ENCODE results near the gene SRGAP1. TPM values are rescaled to one million over a fixed set of nuclear protein-coding genes. Genes with fewer than 3 reads are reported as not detected.

The SRGAP1 gene
- polyA plus RNA-seq, 1 experiment = 24.9 TPM

DNA sequence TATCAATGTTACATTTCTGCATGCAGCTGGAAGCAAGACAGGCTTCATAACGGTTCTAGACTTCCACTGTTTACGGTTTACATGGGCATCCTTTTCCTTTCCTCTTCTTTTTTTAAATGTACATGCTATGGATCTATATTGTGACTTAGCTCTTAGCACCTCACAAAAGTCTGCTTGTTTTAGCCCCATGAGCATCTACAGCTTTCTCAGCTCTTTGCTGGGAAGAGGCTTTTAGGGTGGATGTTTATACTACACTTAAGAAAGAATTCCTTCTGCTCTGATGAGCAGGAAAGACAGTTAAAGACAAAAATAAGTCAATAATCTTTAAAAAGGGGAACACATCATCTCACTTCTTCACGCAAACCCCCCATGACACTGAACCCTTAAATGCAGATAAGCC lies 326.2 kb downstream of the SRGAP1 start:
- POLR2A ChIA-PET = no interaction called here
- DNase-seq (ENCODE audit: low read depth, low spot score) = no peak
- H3K9me3 ChIP-seq (ENCODE audit: control insufficient read depth, insufficient read depth, low read length) = no peaks in the 10 kb centered on the region; the same call in 1 of the 2 replicates
- no peak overlapping the region for H3K4me3 ChIP-seq (ENCODE audit: low read depth, low read length)
- H3K27ac ChIP-seq (ENCODE audit: low read depth, low read length) = no peak overlapping the region
- no peaks in the 10 kb centered on the region for H3K27me3 ChIP-seq (ENCODE audit: control insufficient read depth, insufficient read depth, low read length)
- TF ChIP-seq, protein P1, sequence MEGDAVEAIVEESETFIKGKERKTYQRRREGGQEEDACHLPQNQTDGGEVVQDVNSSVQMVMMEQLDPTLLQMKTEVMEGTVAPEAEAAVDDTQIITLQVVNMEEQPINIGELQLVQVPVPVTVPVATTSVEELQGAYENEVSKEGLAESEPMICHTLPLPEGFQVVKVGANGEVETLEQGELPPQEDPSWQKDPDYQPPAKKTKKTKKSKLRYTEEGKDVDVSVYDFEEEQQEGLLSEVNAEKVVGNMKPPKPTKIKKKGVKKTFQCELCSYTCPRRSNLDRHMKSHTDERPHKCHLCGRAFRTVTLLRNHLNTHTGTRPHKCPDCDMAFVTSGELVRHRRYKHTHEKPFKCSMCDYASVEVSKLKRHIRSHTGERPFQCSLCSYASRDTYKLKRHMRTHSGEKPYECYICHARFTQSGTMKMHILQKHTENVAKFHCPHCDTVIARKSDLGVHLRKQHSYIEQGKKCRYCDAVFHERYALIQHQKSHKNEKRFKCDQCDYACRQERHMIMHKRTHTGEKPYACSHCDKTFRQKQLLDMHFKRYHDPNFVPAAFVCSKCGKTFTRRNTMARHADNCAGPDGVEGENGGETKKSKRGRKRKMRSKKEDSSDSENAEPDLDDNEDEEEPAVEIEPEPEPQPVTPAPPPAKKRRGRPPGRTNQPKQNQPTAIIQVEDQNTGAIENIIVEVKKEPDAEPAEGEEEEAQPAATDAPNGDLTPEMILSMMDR (IDR thresholded peaks at IDR 0.05; ENCODE audit: low read depth, low read length) = no peak
- CTCF ChIA-PET = interaction anchor here (1.1 kb wide), 1 partner anchor 327 kb away, joined by 3 read pairs; the partner anchor contains the start of gene SRGAP1

- CTCF ChIA-PET = no interaction called here
- no peaks in the 10 kb centered on the region; the same call in 1 of the 2 replicates for H3K9me3 ChIP-seq (ENCODE audit: control insufficient read depth, insufficient read depth, low read length)
- peak overlapping the region; percentile 34 for H3K27ac ChIP-seq (ENCODE audit: low read depth, low read length)
- no peak overlapping the region for H3K4me3 ChIP-seq (ENCODE audit: low read depth, low read length)
- POLR2A ChIA-PET = interaction anchor here (0.8 kb wide), 1 partner anchor 9 kb away, joined by 3 read pairs; no protein-coding TSS in a partner anchor
- TF ChIP-seq, protein P1 (IDR thresholded peaks at IDR 0.05; ENCODE audit: low read depth, low read length) = no peak
- H3K27me3 ChIP-seq (ENCODE audit: control insufficient read depth, insufficient read depth, low read length) = no peaks in the 10 kb centered on the region
- no peak for DNase-seq (ENCODE audit: low read depth, low spot score)
Observed at GRCh38 chr12:64171715-64172114, 327.2 kb downstream of the SRGAP1 start.

- DNase-seq (ENCODE audit: low read depth, low spot score) = no peak
- ChIA-PET CTCF (interaction anchor here (0.9 kb wide), 1 partner anchor 329 kb away, joined by 4 read pairs; no protein-coding TSS in a partner anchor), POLR2A (no interaction called here)
- Histone ChIP-seq H3K27ac (ENCODE audit: low read depth, low read length) (no peak overlapping the region), H3K4me3 (ENCODE audit: low read depth, low read length) (no peak overlapping the region), H3K9me3 (ENCODE audit: control insufficient read depth, insufficient read depth, low read length) (no peaks in the 10 kb centered on the region; the same call in 1 of the 2 replicates), H3K27me3 (ENCODE audit: control insufficient read depth, insufficient read depth, low read length) (no peaks in the 10 kb centered on the region)
- TF ChIP-seq, protein P1 (IDR thresholded peaks at IDR 0.05; ENCODE audit: low read depth, low read length) = no peak
Observed at GRCh38 chr12:64172143-64172970, 327.9 kb downstream of the SRGAP1 start.

GRCh38 chr12:64173456-64173855 lies 329.0 kb downstream of the SRGAP1 start:
- CTCF ChIA-PET = no interaction called here

More at GRCh38 chr12:64173456-64173855, 329.0 kb downstream of the SRGAP1 start:
- no peak for DNase-seq (ENCODE audit: low read depth, low spot score)
- TF ChIP-seq, protein P1 (IDR thresholded peaks at IDR 0.05; ENCODE audit: low read depth, low read length) = no peak
- POLR2A ChIA-PET = no interaction called here
- H3K27ac ChIP-seq (ENCODE audit: low read depth, low read length) = no peak overlapping the region
- H3K4me3 ChIP-seq (ENCODE audit: low read depth, low read length) = no peak overlapping the region
- no peaks in the 10 kb centered on the region for H3K9me3 ChIP-seq (ENCODE audit: control insufficient read depth, insufficient read depth, low read length)
- H3K27me3 ChIP-seq (ENCODE audit: control insufficient read depth, insufficient read depth, low read length) = no peaks in the 10 kb centered on the region

All from AG04450 (cell line).